GM23338 (cell line): ENCODE data around the gene TMEM30A. TPM values are rescaled to one million over a fixed set of nuclear protein-coding genes. Genes with fewer than 3 reads are reported as not detected.

Experiments used
- ATAC-seq: fragments of 200-7000 bp; cut with Tn5 transposase; 3 replicates; pipeline ENCODE4 v1.9.1; 2020
- DNase-seq: peaks from one replicate; pipeline ENCODE4 v3.0.0-alpha.2; 2015; ENCODE audit warnings: low spot score
- H2AFZ ChIP-seq: fragments of 200-600 bp; sonication (generic); 2 replicates; pipeline ENCODE4 v1.8.0; 2016; ENCODE audit warnings: antibody characterized with exemption, mild to moderate bottlenecking, moderate library complexity
- H3F3A ChIP-seq: fragments of 200-600 bp; sonication (generic); replicated peaks from 2 replicates; pipeline ENCODE4 v1.8.0; 2017; ENCODE audit warnings: antibody characterized with exemption, mixed run types, low read depth
- H3K27ac ChIP-seq: fragments of 200-600 bp; sonication (generic); 2 replicates; pipeline ENCODE4 v1.6.1; 2016; ENCODE audit warnings: low read depth
- H3K27me3 ChIP-seq: fragments of 200-600 bp; sonication (generic); 2 replicates; pipeline ENCODE4 v1.8.0; 2016; ENCODE audit warnings: mild to moderate bottlenecking, mixed run types, moderate library complexity; ENCODE audit not compliant: insufficient read depth
- H3K36me3 ChIP-seq: fragments of 200-600 bp; sonication (generic); 2 replicates; pipeline ENCODE4 v1.8.0; 2016; ENCODE audit warnings: mild to moderate bottlenecking; ENCODE audit not compliant: insufficient read depth
- H3K4me1 ChIP-seq: fragments of 200-600 bp; sonication (generic); 2 replicates; pipeline ENCODE4 v1.8.0; 2016; ENCODE audit warnings: mild to moderate bottlenecking, moderate library complexity; ENCODE audit not compliant: insufficient read depth
- H3K4me2 ChIP-seq: fragments of 200-600 bp; sonication (generic); 2 replicates; pipeline ENCODE4 v1.7.1; 2017; ENCODE audit warnings: mixed run types
- H3K4me3 ChIP-seq: fragments of 200-600 bp; sonication (generic); 2 replicates; pipeline ENCODE4 v1.6.1; 2016; ENCODE audit warnings: mixed run types
- H3K79me2 ChIP-seq: fragments of 200-600 bp; sonication (generic); replicated peaks from 2 replicates; pipeline ENCODE4 v1.8.0; 2017; ENCODE audit warnings: mild to moderate bottlenecking; ENCODE audit not compliant: insufficient read depth
- H3K9me2 ChIP-seq: fragments of 200-600 bp; sonication (generic); 2 replicates; pipeline ENCODE4 v1.8.0; 2017; ENCODE audit not compliant: insufficient read depth
- H4K20me1 ChIP-seq: fragments of 200-600 bp; sonication (generic); replicated peaks from 2 replicates; pipeline ENCODE4 v1.8.0; 2017; ENCODE audit warnings: mild to moderate bottlenecking; ENCODE audit not compliant: insufficient read depth
- H3K27ac Mint-ChIP-seq: 2 replicates; pipeline ENCODE4 v1.8.0; 2020; ENCODE audit warnings: inconsistent platforms, mild to moderate bottlenecking, moderate library complexity, mixed read lengths
- H3K27me3 Mint-ChIP-seq: 3 replicates; pipeline ENCODE4 v1.8.0; 2022; ENCODE audit warnings: low read depth, mild to moderate bottlenecking, moderate library complexity, mixed read lengths, inconsistent platforms; ENCODE audit not compliant: insufficient read depth, poor library complexity
- H3K36me3 Mint-ChIP-seq: 3 replicates; pipeline ENCODE4 v1.8.0; 2021; ENCODE audit warnings: low read depth, mild to moderate bottlenecking, inconsistent platforms, moderate library complexity, mixed read lengths
- H3K4me1 Mint-ChIP-seq: 3 replicates; pipeline ENCODE4 v1.8.0; 2020; ENCODE audit warnings: mild to moderate bottlenecking, inconsistent platforms, mixed read lengths
- H3K4me3 Mint-ChIP-seq: 3 replicates; pipeline ENCODE4 v1.8.0; 2021; ENCODE audit warnings: moderate library complexity, mild to moderate bottlenecking, inconsistent platforms, mixed read lengths
- H3K9me3 Mint-ChIP-seq: 3 replicates; pipeline ENCODE4 v1.8.0; 2020; ENCODE audit warnings: moderate library complexity, mild to moderate bottlenecking, inconsistent platforms, mixed read lengths
- CREB1 ChIP-seq: fragments of 250-450 bp; sonication (Bioruptor Pico); IDR thresholded peaks from 2 replicates; pipeline ENCODE4 v1.5.0; 2020; ENCODE audit warnings: low read depth, mild to moderate bottlenecking, moderate library complexity
- CTCF ChIP-seq, 2 experiments: fragments of 200-600 bp in 1 of 2; sonication (generic) in 1 of 2; conservative IDR thresholded peaks; 2 replicates each; pipeline versions ENCODE4 v1.5.1 to v1.6.1; 2016 to 2017; ENCODE audit warnings: antibody characterized with exemption in 2 of 2, low read depth in 2 of 2, mild to moderate bottlenecking in 2 of 2, moderate library complexity in 1 of 2
- ETS1 ChIP-seq: IDR thresholded peaks from 2 replicates; pipeline ENCODE4 v1.6.1; 2016; ENCODE audit warnings: antibody characterized with exemption
- EZH2 ChIP-seq: fragments of 200-600 bp; sonication (generic); IDR thresholded peaks from one replicate; pipeline ENCODE4 v1.8.0; 2017; ENCODE audit warnings: antibody characterized with exemption, mild to moderate bottlenecking, low read depth; ENCODE audit not compliant: unreplicated experiment
- EZH2phosphoT487 ChIP-seq: fragments of 200-600 bp; sonication (generic); IDR thresholded peaks from one replicate; pipeline ENCODE4 v1.8.1; 2018; ENCODE audit warnings: antibody characterized with exemption; ENCODE audit not compliant: unreplicated experiment
- JUNB ChIP-seq: IDR thresholded peaks from one replicate; pipeline ENCODE4 v1.6.1; 2016; ENCODE audit warnings: antibody characterized with exemption; ENCODE audit not compliant: unreplicated experiment
- NANOG ChIP-seq: IDR thresholded peaks from 2 replicates; pipeline ENCODE4 v1.6.1; 2016; ENCODE audit warnings: antibody characterized with exemption, borderline replicate concordance
- POLR2AphosphoS5 ChIP-seq: IDR thresholded peaks from 2 replicates; pipeline ENCODE4 v1.6.1; 2016; ENCODE audit warnings: antibody characterized with exemption, low read depth
- STAT1 ChIP-seq: IDR thresholded peaks from one replicate; pipeline ENCODE4 v1.6.1; 2016; ENCODE audit warnings: antibody characterized with exemption; ENCODE audit not compliant: unreplicated experiment
- ZNF114 ChIP-seq: fragments of 250-450 bp; sonication (Bioruptor Pico); IDR thresholded peaks from 2 replicates; pipeline ENCODE4 v1.5.0; 2020; ENCODE audit warnings: mild to moderate bottlenecking, moderate library complexity
- ZNF331 ChIP-seq: fragments of 250-450 bp; sonication (Bioruptor Pico); IDR thresholded peaks from 2 replicates; pipeline ENCODE4 v1.5.0; 2020; ENCODE audit warnings: low read depth, mild to moderate bottlenecking, moderate library complexity
- polyA plus RNA-seq: library from polyadenylated mRNA; unstranded; fragments of >200 nt; fragmentation: Nextera tagmentation; extraction: Ambion mirVana; gene quantifications from 2 replicates; pipeline ENCODE4 v1.2.1, GENCODE V29; 2016
- total RNA-seq: library from RNA; depleted of rRNA; stranded (reverse); fragments of >200 nt; shearing (Covaris generic); gene quantifications from 2 replicates; pipeline ENCODE4 v1.2.3, GENCODE V29; 2014

TMEM30A gene
- total and polyA plus RNA-seq, 2 experiments from 2014 or later: 61.7 to 99.9 TPM

GRCh38 chr6:75288023-75288422 is 3.4 kb upstream of the TMEM30A start (continued):
- TF ChIP-seq CTCF (conservative IDR thresholded peaks at IDR 0.05; ENCODE audit: low read depth in 2 of 2) (no peak), EZH2 (no peak), STAT1 (no peak), CREB1 (CRISPR knock-in tag) (no peak), POLR2AphosphoS5 (no peak), ZNF331 (no peak)

GRCh38 chr6:75287424-75287823 is 2.8 kb upstream of the TMEM30A start:
- Histone ChIP-seq H3K27ac (no peak overlapping the region), H3F3A (no peaks in the 10 kb centered on the region)

GRCh38 chr6:75286955-75287354 is 2.4 kb upstream of the TMEM30A start:
- no peaks in the 10 kb centered on the region for H3F3A ChIP-seq
- no peak overlapping the region for H3K27ac Mint-ChIP-seq
- H3K9me2 ChIP-seq: no peaks in the 10 kb centered on the region
- H3K36me3 Mint-ChIP-seq: no peaks in the 10 kb centered on the region
- H3K4me1 Mint-ChIP-seq: peaks cover 24% of the 10 kb centered on the region
- H3K27me3 ChIP-seq: no peaks in the 10 kb centered on the region
- ATAC-seq (no peak), DNase-seq (no peak)
- no peaks in the 10 kb centered on the region for H3K36me3 ChIP-seq
- H3K4me2 ChIP-seq: no peak overlapping the region
- no peak overlapping the region for H3K27ac ChIP-seq
- peaks cover 25% of the 10 kb centered on the region for H3K79me2 ChIP-seq
- no peaks in the 10 kb centered on the region; the same call in 1 of the 2 replicates for H4K20me1 ChIP-seq
- no peaks in the 10 kb centered on the region for H3K9me3 Mint-ChIP-seq
- no peak overlapping the region for H3K4me3 ChIP-seq
- no peak overlapping the region for H3K4me3 Mint-ChIP-seq
- no peak overlapping the region for H2AFZ ChIP-seq
- no peaks in the 10 kb centered on the region for H3K27me3 Mint-ChIP-seq
- peaks cover 17% of the 10 kb centered on the region for H3K4me1 ChIP-seq
- TF ChIP-seq POLR2AphosphoS5 (no peak), NANOG (no peak), JUNB (no peak), ZNF331 (no peak), ETS1 (no peak), ZNF114 (CRISPR knock-in tag) (no peak), EZH2 (no peak), CTCF (conservative IDR thresholded peaks at IDR 0.05; ENCODE audit: low read depth in 2 of 2) (no peak), EZH2phosphoT487 (no peak), STAT1 (no peak)

More at GRCh38 chr6:75287424-75287823, 2.8 kb upstream of the TMEM30A start:
- no peaks in the 10 kb centered on the region; the same call in 1 of the 2 replicates for H4K20me1 ChIP-seq
- Mint-ChIP-seq H3K4me1 (peaks cover 21% of the 10 kb centered on the region), H3K9me3 (no peaks in the 10 kb centered on the region), H3K27ac (no peak overlapping the region), H3K27me3 (no peaks in the 10 kb centered on the region), H3K36me3 (no peaks in the 10 kb centered on the region), H3K4me3 (no peak overlapping the region)
- H3K79me2 ChIP-seq: peaks cover 20% of the 10 kb centered on the region
- H3K36me3 ChIP-seq: no peaks in the 10 kb centered on the region
- peaks cover 12% of the 10 kb centered on the region for H3K4me1 ChIP-seq
- H3K9me2 ChIP-seq: no peaks in the 10 kb centered on the region
- no peak overlapping the region for H3K4me3 ChIP-seq
- DNase-seq (no peak), ATAC-seq (no peak)
- no peak overlapping the region for H2AFZ ChIP-seq
- TF ChIP-seq STAT1 (no peak), CTCF (conservative IDR thresholded peaks at IDR 0.05; ENCODE audit: low read depth in 2 of 2) (no peak), JUNB (no peak)
- H3K27me3 ChIP-seq: no peaks in the 10 kb centered on the region
- H3K4me2 ChIP-seq: no peak overlapping the region
